SU-DHL-6 (cell line): Measurements from ENCODE around the gene E2F3.

Experiments used
- H2AFZ ChIP-seq: fragments of 200-600 bp; sonication (generic); 2 replicates; pipeline ENCODE4 v1.6.1; 2014; ENCODE audit warnings: low read depth, mild to moderate bottlenecking, moderate library complexity, mixed read lengths, antibody characterized with exemption, low read length; ENCODE audit not compliant: severe bottlenecking
- H3F3A ChIP-seq: fragments of 200-600 bp; shearing (Covaris generic); 2 replicates; pipeline ENCODE4 v1.6.0; 2016; ENCODE audit warnings: antibody characterized with exemption, mild to moderate bottlenecking; ENCODE audit not compliant: insufficient read depth
- H3K27ac ChIP-seq: fragments of 200-600 bp; sonication (generic); 2 replicates; pipeline ENCODE4 v1.5.1; 2016; ENCODE audit warnings: low read depth, mild to moderate bottlenecking, low read length, moderate library complexity, mixed read lengths
- H3K27me3 ChIP-seq: fragments of 200-600 bp; sonication (generic), shearing (Covaris generic); 2 replicates; pipeline ENCODE4 v1.6.0; 2014; ENCODE audit warnings: mild to moderate bottlenecking, low read length
- H3K36me3 ChIP-seq: fragments of 200-600 bp; sonication (generic); 2 replicates; pipeline ENCODE4 v1.6.1; 2014; ENCODE audit warnings: mild to moderate bottlenecking, low read length, mixed read lengths
- H3K4me2 ChIP-seq: fragments of 300-600, 200-600 bp; shearing (Covaris generic), sonication (generic); 2 replicates; pipeline ENCODE4 v1.6.0; 2014; ENCODE audit warnings: low read length, low read depth, mild to moderate bottlenecking; ENCODE audit not compliant: poor library complexity, severe bottlenecking
- H3K4me3 ChIP-seq: fragments of 200-600 bp; sonication (generic); 2 replicates; pipeline ENCODE4 v1.5.1; 2014; ENCODE audit warnings: antibody characterized with exemption, low read length, mild to moderate bottlenecking, mixed read lengths; ENCODE audit not compliant: insufficient read depth, poor library complexity, severe bottlenecking
- H3K79me2 ChIP-seq: fragments of 200-600 bp; sonication (generic); 2 replicates; pipeline ENCODE4 v1.6.1; 2014; ENCODE audit warnings: mild to moderate bottlenecking, low read length, moderate library complexity; ENCODE audit not compliant: insufficient read depth
- H3K9ac ChIP-seq: fragments of 200-600 bp; sonication (generic); 2 replicates; pipeline ENCODE4 v1.7.0; 2014; ENCODE audit warnings: mild to moderate bottlenecking, low read length
- H3K9me2 ChIP-seq: fragments of 200-600 bp; sonication (generic); replicated peaks from 2 replicates; pipeline ENCODE4 v1.6.1; 2014; ENCODE audit warnings: low read length; ENCODE audit not compliant: insufficient read depth
- H3K9me3 ChIP-seq: fragments of 200-600 bp; sonication (generic); 2 replicates; pipeline ENCODE4 v1.6.1; 2014; ENCODE audit warnings: low read length, mixed read lengths; ENCODE audit not compliant: insufficient read depth
- H4K20me1 ChIP-seq: fragments of 200-600 bp; sonication (generic); 2 replicates; pipeline ENCODE4 v1.6.1; 2014; ENCODE audit warnings: low read depth, mild to moderate bottlenecking, antibody characterized with exemption, low read length, moderate library complexity, mixed read lengths
- CTCF ChIP-seq: fragments of 200-600 bp; sonication (generic); IDR thresholded peaks from one replicate; pipeline ENCODE4 v1.5.1; 2017; ENCODE audit warnings: antibody characterized with exemption, mild to moderate bottlenecking, low read length, moderate library complexity; ENCODE audit not compliant: insufficient read depth, poor library complexity, severe bottlenecking
- EZH2phosphoT487 ChIP-seq: fragments of 200-600 bp; sonication (generic), shearing (Covaris generic); conservative IDR thresholded peaks from 2 replicates; pipeline ENCODE4 v1.6.1; 2018; ENCODE audit warnings: mild to moderate bottlenecking, antibody characterized with exemption, low read length, moderate library complexity, mixed read lengths

The E2F3 gene

GRCh38 chr6:20444786-20445271 lies 43.1 kb downstream of the E2F3 start:
- peaks cover 6% of the 10 kb centered on the region; the same call in 1 of the 2 replicates for H3K36me3 ChIP-seq
- H3F3A ChIP-seq: no peaks in the 10 kb centered on the region
- no peak overlapping the region for H2AFZ ChIP-seq
- H3K9me2 ChIP-seq: no peaks in the 10 kb centered on the region
- H3K9ac ChIP-seq: no peak overlapping the region
- no peak overlapping the region for H3K4me3 ChIP-seq
- no peaks in the 10 kb centered on the region for H3K9me3 ChIP-seq
- H3K27ac ChIP-seq: no peak overlapping the region
- TF ChIP-seq EZH2phosphoT487 (no peak), CTCF (no peak)
- H3K27me3 ChIP-seq: no peaks in the 10 kb centered on the region
- no peak overlapping the region for H3K4me2 ChIP-seq
- H4K20me1 ChIP-seq: peaks cover 40% of the 10 kb centered on the region; the same call in 1 of the 2 replicates
- peaks cover 100% of the 10 kb centered on the region for H3K79me2 ChIP-seq

- Histone ChIP-seq H3K9ac (no peak overlapping the region), H3K36me3 (peaks cover 6% of the 10 kb centered on the region; the same call in 1 of the 2 replicates), H3K27me3 (no peaks in the 10 kb centered on the region), H2AFZ (no peak overlapping the region), H3K4me3 (no peak overlapping the region), H3K9me3 (no peaks in the 10 kb centered on the region), H3K9me2 (no peaks in the 10 kb centered on the region), H3K79me2 (peaks cover 100% of the 10 kb centered on the region), H3K4me2 (no peak overlapping the region), H3F3A (0 out of 2 replicates have a peak, but pooled peaks cover 5% of the 10 kb centered on the region), H3K27ac (no peak overlapping the region), H4K20me1 (peaks cover 39% of the 10 kb centered on the region; the same call in 1 of the 2 replicates)
- TF ChIP-seq CTCF (no peak), EZH2phosphoT487 (no peak)
These were observed 45.5 kb downstream of the E2F3 start for GRCh38 chr6:20447157-20447556.

GRCh38 chr6:20447581-20448132 lies 46.0 kb downstream of the E2F3 start:
- no peak for TF ChIP-seq EZH2phosphoT487
- no peak for TF ChIP-seq CTCF
- Histone ChIP-seq H3K27me3 (no peaks in the 10 kb centered on the region), H3K9me3 (no peaks in the 10 kb centered on the region), H2AFZ (no peak overlapping the region), H3K9ac (no peak overlapping the region), H3K79me2 (peaks cover 100% of the 10 kb centered on the region), H3K4me3 (no peak overlapping the region), H3K4me2 (no peak overlapping the region), H3K9me2 (no peaks in the 10 kb centered on the region), H4K20me1 (peaks cover 36% of the 10 kb centered on the region; the same call in 1 of the 2 replicates), H3F3A (0 out of 2 replicates have a peak, but pooled peaks cover 5% of the 10 kb centered on the region), H3K27ac (no peak overlapping the region), H3K36me3 (peaks cover 6% of the 10 kb centered on the region; the same call in 1 of the 2 replicates)
